Activated naive CD4-positive, alpha-beta T cell treated with anti-CD3 and anti-CD28 coated beads for 36 hours (primary cell): Measurements from ENCODE around the gene IRX6. TPM values are rescaled to one million over a fixed set of nuclear protein-coding genes. Genes with fewer than 3 reads are reported as not detected.

Source experiments
- CTCF ChIA-PET: fragments of 350-600 bp; sonication (Branson Sonifier 250); formaldehyde crosslinking; loops from one replicate; lab custom pipeline; 2021; ENCODE audit warnings: antibody characterized with exemption; lab: Charles Lee
- DNase-seq: peaks from one replicate; pipeline ENCODE4 v3.0.0-alpha.2; 2020
- H3K27ac Mint-ChIP-seq: one replicate; pipeline ENCODE4 v1.8.0; 2021; ENCODE audit warnings: mild to moderate bottlenecking, mixed read lengths
- H3K27me3 Mint-ChIP-seq: one replicate; pipeline ENCODE4 v1.8.0; 2021; ENCODE audit warnings: low read depth, mixed read lengths
- H3K36me3 Mint-ChIP-seq: one replicate; pipeline ENCODE4 v1.8.0; 2021; ENCODE audit warnings: low read depth, mixed read lengths
- H3K4me1 Mint-ChIP-seq: one replicate; pipeline ENCODE4 v1.8.0; 2021; ENCODE audit warnings: low read depth, mixed read lengths
- H3K4me3 Mint-ChIP-seq: one replicate; pipeline ENCODE4 v1.8.0; 2021; ENCODE audit warnings: mild to moderate bottlenecking, moderate library complexity, mixed read lengths
- H3K9me3 Mint-ChIP-seq: one replicate; pipeline ENCODE4 v1.8.0; 2021; ENCODE audit warnings: mixed read lengths
- intact Hi-C: fragments of 100-400 bp; cut with micrococcal nuclease; formaldehyde crosslinking; loops from one replicate; pipeline ENCODE4 v1.15.1; 2023
- total RNA-seq, 2 experiments: library from RNA; stranded (reverse); gene quantifications; one replicate each; pipeline ENCODE4 v1.2.3, GENCODE V29; 2021

IRX6 gene
- total RNA-seq, 2 experiments from 2014 or later = not detected

DNA sequence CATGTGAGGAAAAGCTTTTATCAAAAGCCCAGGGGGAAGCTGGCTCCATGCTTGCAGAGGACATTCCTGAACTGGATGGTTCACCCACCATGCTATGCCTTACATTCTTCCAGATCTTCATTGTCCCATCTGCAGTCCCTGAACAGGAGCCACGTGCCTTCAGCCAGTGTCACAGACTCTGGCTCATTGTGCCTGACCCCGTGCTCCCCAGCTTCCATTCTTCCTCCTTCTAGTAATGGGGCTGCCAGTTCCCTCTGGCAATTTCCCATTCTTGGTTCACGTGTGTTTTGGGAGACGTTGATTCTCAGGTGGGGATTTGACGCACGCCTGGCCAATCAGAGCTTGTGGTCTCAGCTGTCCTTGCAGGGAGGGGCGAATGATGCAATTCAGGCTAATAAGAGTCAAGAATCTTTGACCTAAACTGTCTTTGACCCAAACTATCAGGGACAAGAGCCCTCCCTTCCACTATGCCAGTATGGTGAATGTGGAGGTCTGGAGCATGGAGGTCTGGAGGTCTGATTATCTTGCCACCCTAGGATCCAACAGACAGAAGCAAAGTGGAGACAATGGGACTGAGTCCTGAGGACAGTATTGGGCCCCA, 52.7 kb downstream of the IRX6 start:
- Mint-ChIP-seq H3K4me1 (no peaks in the 10 kb centered on the region), H3K27ac (no peak overlapping the region), H3K9me3 (no peaks in the 10 kb centered on the region), H3K36me3 (no peaks in the 10 kb centered on the region), H3K27me3 (peaks cover 25% of the 10 kb centered on the region), H3K4me3 (no peak overlapping the region)
- CTCF ChIA-PET = no interaction called here
- no peak for DNase-seq
- intact Hi-C loops = no loop called here

DNA sequence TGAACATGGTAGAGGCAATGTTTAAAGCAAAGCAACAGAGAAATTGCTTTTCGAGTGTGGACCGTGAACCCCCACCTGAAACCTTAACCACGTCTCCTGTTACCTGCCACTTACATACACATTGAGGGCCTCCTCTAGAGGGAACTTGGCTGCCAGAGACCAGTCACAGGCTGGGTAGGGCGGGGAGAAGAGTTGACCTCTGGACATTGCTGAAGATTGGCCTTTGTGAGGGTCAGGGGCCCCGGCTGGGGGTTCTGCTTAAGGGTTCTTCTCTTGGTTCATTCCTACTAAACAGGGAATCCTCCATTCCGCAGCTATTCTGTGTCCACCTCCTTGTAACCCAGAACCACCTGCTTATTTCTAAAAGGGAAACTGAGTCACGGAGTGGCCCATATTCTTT, 53.8 kb downstream of the IRX6 start:
- CTCF ChIA-PET = no interaction called here
- H3K9me3 Mint-ChIP-seq = no peaks in the 10 kb centered on the region
- H3K36me3 Mint-ChIP-seq = no peaks in the 10 kb centered on the region
- H3K27ac Mint-ChIP-seq = no peak overlapping the region
- no peak for DNase-seq
- H3K27me3 Mint-ChIP-seq = peaks cover 13% of the 10 kb centered on the region
- H3K4me3 Mint-ChIP-seq = no peak overlapping the region
- no peaks in the 10 kb centered on the region for H3K4me1 Mint-ChIP-seq
- intact Hi-C loops = no loop called here

DNA sequence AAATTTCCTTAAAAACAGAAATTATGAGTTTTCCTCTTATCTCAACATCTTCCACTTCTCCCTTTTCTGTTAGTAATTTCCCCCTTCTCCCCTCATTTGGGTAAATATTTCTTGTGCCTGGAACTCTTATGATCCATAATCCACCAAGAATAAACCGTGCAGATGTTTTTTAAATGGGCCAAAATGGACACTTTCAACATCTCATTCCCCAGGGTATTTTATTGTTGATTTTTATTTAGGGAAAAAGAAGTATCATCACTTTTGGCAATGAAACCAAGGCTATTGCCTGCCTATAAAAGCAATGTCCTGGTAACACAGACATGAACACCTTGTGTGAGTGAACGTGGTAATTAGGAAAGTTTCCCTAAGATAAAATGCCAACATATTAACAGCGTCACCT, 54.6 kb downstream of the IRX6 start:
- Mint-ChIP-seq H3K4me3 (no peak overlapping the region), H3K36me3 (no peaks in the 10 kb centered on the region), H3K27ac (no peak overlapping the region), H3K27me3 (peaks cover 8% of the 10 kb centered on the region), H3K9me3 (no peaks in the 10 kb centered on the region), H3K4me1 (no peaks in the 10 kb centered on the region)
- CTCF ChIA-PET = no interaction called here
- no peak for DNase-seq
- intact Hi-C loops = no loop called here

DNA sequence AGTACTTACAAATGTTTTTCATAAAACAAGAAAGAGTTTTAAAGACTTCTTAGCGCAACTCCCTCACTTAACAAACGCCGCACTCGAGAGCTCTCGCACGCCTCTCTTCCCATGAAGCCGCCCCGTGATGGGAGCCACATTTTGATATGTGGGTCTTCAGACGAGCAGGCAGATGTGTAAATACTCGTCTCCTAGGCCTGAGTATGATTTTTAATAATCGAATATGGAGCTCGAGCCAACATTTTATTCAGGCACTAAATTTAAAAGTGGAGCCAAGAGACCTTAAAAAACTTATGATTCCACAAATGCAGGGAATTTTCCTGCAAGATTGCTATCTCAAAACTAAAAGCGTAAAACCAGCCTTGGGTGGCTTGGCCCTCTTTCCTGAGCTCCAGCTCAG, 55.4 kb downstream of the IRX6 start:
- peaks cover 7% of the 10 kb centered on the region for H3K27me3 Mint-ChIP-seq
- no peak for DNase-seq
- no peak overlapping the region for H3K4me3 Mint-ChIP-seq
- intact Hi-C loops = no loop called here
- H3K36me3 Mint-ChIP-seq = no peaks in the 10 kb centered on the region
- no peak overlapping the region for H3K27ac Mint-ChIP-seq
- no peaks in the 10 kb centered on the region for H3K9me3 Mint-ChIP-seq
- H3K4me1 Mint-ChIP-seq = no peaks in the 10 kb centered on the region
- CTCF ChIA-PET = no interaction called here

DNA sequence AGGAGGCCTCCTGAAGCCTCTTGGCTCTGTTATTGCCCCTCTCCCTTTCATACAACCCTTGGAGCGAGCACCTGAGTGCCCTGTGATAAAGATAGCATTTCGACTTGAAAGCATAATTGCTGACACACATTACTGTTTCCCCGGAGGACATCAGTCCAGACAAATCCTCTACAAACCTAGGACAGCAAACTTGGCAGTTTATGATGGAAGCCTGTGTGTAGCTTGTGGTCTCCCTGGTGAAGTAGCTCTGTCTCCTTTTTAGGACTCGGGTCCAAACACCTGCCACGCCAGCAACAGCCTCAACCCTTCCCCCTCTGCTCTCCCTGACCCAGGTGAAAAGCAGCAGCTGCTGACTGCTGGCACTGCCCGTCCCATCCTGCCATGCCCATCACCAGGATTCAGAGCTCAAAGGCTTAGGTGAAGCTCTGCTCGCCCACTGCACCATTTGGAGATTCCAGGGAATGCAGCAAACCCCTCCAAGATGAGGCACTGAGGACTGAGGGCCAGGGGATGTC, 55.9 kb downstream of the IRX6 start:
- Mint-ChIP-seq H3K4me3 (no peak overlapping the region), H3K27me3 (peaks cover 7% of the 10 kb centered on the region), H3K9me3 (no peaks in the 10 kb centered on the region), H3K27ac (no peak overlapping the region), H3K4me1 (no peaks in the 10 kb centered on the region), H3K36me3 (no peaks in the 10 kb centered on the region)
- no peak for DNase-seq
- CTCF ChIA-PET = no interaction called here
- intact Hi-C loops = no loop called here

Other genes starting within 250 kb of the IRX6 start
- not detected for gene MMP2, start 155.0 kb downstream of the IRX6 start, total RNA-seq
- under 1 TPM; 0.12 to 0.32 TPM for gene LPCAT2, start 184.9 kb downstream of the IRX6 start, total RNA-seq
- not detected for gene CAPNS2, start 242.5 kb downstream of the IRX6 start, total RNA-seq